ENCODE measurements around the gene COX6B1.

- TF ChIP-seq POLR2A (IDR thresholded peaks at IDR 0.05; ENCODE audit: extremely low read depth, insufficient read length): no peak
- no peak for TF ChIP-seq CTCF (IDR thresholded peaks at IDR 0.05; ENCODE audit: low read depth, low read length)
Observed at GRCh38 chr19:35655600-35655999, 7.5 kb downstream of the COX6B1 start.

Measured in NB4 (cell line).